GM12891 (cell line): Measurements from ENCODE around the gene TENM4.

ENCODE experiments used
- POLR2A ChIP-seq: IDR thresholded peaks from 2 replicates; pipeline ENCODE4 v1.6.1; 2011; ENCODE audit warnings: low read depth, low read length, control low read depth
- POLR2AphosphoS5 ChIP-seq: IDR thresholded peaks from 2 replicates; pipeline ENCODE4 v1.6.1; 2011; ENCODE audit warnings: low read depth, low read length, control low read depth
- TAF1 ChIP-seq: IDR thresholded peaks from 2 replicates; pipeline ENCODE4 v1.6.1; 2011; ENCODE audit warnings: low read depth, low read length, control low read depth

DNA sequence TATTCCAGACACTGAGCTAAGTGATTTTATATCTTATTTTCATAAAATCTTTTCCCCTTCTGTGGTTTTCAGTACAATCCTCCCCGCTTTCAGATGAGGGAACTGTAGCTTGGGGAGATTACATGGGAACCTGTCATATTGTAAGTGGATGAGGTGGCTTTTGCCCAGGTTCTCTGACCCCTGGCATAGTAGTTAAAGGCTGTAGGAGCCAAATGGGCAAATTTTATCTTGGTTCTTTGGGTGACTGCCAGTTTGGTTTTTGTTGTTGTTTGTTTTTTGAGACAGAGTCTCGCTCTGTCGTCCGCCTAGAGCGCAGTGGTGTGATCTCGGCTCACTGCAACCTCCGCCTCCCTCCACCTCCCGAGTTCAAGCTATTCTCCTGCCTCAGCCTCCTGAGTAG lies 454.5 kb downstream of the TENM4 start:
- TF ChIP-seq POLR2A = no peak
- TF ChIP-seq POLR2AphosphoS5 = no peak
- TF ChIP-seq TAF1 = no peak
